Lung (tissue), 12 donors: Measurements from ENCODE around the gene BRD7. TPM values are rescaled to one million over a fixed set of nuclear protein-coding genes. Genes with fewer than 3 reads are reported as not detected.
A peak's percentile ranks its signal among the peaks of the same experiment; 100 is the strongest.
"Not testable (repeated sequence)": the region's sequence is repeated elsewhere in the genome, so short reads cannot be mapped to it uniquely, and the experiment has no call there.

ENCODE experiments used
- ATAC-seq: fragments of 200-7000 bp; cut with Tn5 transposase; one replicate; pipeline ENCODE4 v1.9.1; 2020; ENCODE audit warnings: moderate number of reproducible peaks; ENCODE audit not compliant: insufficient read depth, low FRiP score
- DNase-seq, 3 donors: peaks; one replicate each; pipeline ENCODE4 v3.0.0-alpha.2; 2013 to 2017
- H3K27ac ChIP-seq, 2 donors: one replicate each; pipeline ENCODE4 v1.5.1; 2013; ENCODE audit warnings: mild to moderate bottlenecking in 2 of 2, moderate library complexity in 2 of 2, control low read depth in 1 of 2, inconsistent platforms in 1 of 2, low read depth in 1 of 2, low read length in 1 of 2
- H3K27me3 ChIP-seq, 3 donors: one replicate each; pipeline ENCODE4 v1.5.1; 2013; ENCODE audit warnings: low read length in 2 of 3; ENCODE audit not compliant: control insufficient read depth in 3 of 3, insufficient read depth in 3 of 3
- H3K36me3 ChIP-seq, 4 donors: one replicate each; pipeline ENCODE4 v1.5.1; 2013; ENCODE audit warnings: low read length in 4 of 4, mild to moderate bottlenecking in 1 of 4, moderate library complexity in 1 of 4; ENCODE audit not compliant: control insufficient read depth in 4 of 4, insufficient read depth in 4 of 4
- H3K4me1 ChIP-seq, 5 donors: one replicate each; pipeline ENCODE4 v1.5.1; 2013; ENCODE audit warnings: low read length in 5 of 5, mild to moderate bottlenecking in 2 of 5, moderate library complexity in 1 of 5; ENCODE audit not compliant: control insufficient read depth in 5 of 5, insufficient read depth in 5 of 5
- H3K4me3 ChIP-seq: one replicate; pipeline ENCODE4 v1.5.1; 2013; ENCODE audit warnings: mild to moderate bottlenecking, control low read depth, moderate library complexity
- H3K9ac ChIP-seq, 2 donors: one replicate each; pipeline ENCODE4 v1.5.1; 2013; ENCODE audit warnings: low read length in 2 of 2, control low read depth in 1 of 2; ENCODE audit not compliant: insufficient read depth in 1 of 2
- H3K9me3 ChIP-seq, 4 donors: one replicate each; pipeline ENCODE4 v1.5.1; 2013; ENCODE audit warnings: low read length in 3 of 4, mild to moderate bottlenecking in 1 of 4, moderate library complexity in 1 of 4; ENCODE audit not compliant: control insufficient read depth in 4 of 4, insufficient read depth in 3 of 4
- WGBS, 2 donors: extraction: QIAGEN DNeasy Blood & Tissue Kit; methylation state at CpG; one replicate each; pipeline ENCODE4 v1.1.7; 2013; 5-methylcytosine and 5-hydroxymethylcytosine counted together
- polyA plus RNA-seq, 2 donors: library from polyadenylated mRNA; stranded (reverse); fragments of 200-250 nt; gene quantifications; one replicate each; pipeline ENCODE4 v1.2.1, GENCODE V29; 2013
- total RNA-seq, 2 donors: library from RNA; depleted of rRNA in 1 of 2; stranded (reverse); fragments of >200 nt in 1 of 2; gene quantifications; one replicate each; pipeline ENCODE4 v1.2.1, GENCODE V29; 2014 to 2021
- TF ChIP-seq, protein P1 (sequence below): IDR thresholded peaks from 2 replicates; pipeline ENCODE4 v1.5.1; 2012; ENCODE audit warnings: mild to moderate bottlenecking; ENCODE audit errors: control extremely low read depth, extremely low read depth
- donor health status: control.
- donor health status: control.
- donor health status: Bipolar disorder and iron deficiency.
- donor health status: healthy.
- donor health status: DM: yes; HTN: yes; CAD: no.

BRD7 gene
- total and polyA plus RNA-seq, 4 donors: 33.9 to 54.6 (median 53.5) TPM

DNA sequence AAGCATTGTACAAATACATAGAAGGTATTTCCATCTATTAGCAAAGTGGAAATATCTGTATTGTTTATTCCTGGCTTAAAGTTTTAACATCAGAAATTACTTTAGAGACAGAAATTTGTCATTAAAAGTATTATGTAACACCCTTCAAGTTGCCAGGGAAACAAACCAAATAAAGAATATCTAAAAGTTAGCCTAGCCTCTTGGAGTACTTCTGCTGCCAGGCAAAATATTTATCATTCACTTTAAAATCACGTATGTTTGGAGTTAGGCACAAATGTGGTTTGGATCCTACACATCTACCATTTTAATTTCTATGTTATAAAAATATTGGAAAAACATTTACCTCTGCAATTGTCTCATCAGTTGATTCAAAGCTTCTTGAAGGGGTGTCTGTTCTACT, 14.7 kb downstream of the BRD7 start:
- Histone ChIP-seq H3K4me1 (no peaks in the 10 kb centered on the region), H3K27ac (no peak overlapping the region), H3K4me3 (no peak overlapping the region), H3K27me3 (no peaks in the 10 kb centered on the region), H3K36me3 (peaks cover 5 to 23% (median 18%) of the 10 kb centered on the region in 4 donors), H3K9me3 (no peaks in the 10 kb centered on the region), H3K9ac (no peak overlapping the region)
- WGBS, 2 donors: 64 to 84% methylated on average over 1 of the region's 1 CpG
- peak in 1 of 3 donors; percentile 22 for DNase-seq
- TF ChIP-seq, protein P1, sequence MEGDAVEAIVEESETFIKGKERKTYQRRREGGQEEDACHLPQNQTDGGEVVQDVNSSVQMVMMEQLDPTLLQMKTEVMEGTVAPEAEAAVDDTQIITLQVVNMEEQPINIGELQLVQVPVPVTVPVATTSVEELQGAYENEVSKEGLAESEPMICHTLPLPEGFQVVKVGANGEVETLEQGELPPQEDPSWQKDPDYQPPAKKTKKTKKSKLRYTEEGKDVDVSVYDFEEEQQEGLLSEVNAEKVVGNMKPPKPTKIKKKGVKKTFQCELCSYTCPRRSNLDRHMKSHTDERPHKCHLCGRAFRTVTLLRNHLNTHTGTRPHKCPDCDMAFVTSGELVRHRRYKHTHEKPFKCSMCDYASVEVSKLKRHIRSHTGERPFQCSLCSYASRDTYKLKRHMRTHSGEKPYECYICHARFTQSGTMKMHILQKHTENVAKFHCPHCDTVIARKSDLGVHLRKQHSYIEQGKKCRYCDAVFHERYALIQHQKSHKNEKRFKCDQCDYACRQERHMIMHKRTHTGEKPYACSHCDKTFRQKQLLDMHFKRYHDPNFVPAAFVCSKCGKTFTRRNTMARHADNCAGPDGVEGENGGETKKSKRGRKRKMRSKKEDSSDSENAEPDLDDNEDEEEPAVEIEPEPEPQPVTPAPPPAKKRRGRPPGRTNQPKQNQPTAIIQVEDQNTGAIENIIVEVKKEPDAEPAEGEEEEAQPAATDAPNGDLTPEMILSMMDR: no peak
- no peak for ATAC-seq

DNA sequence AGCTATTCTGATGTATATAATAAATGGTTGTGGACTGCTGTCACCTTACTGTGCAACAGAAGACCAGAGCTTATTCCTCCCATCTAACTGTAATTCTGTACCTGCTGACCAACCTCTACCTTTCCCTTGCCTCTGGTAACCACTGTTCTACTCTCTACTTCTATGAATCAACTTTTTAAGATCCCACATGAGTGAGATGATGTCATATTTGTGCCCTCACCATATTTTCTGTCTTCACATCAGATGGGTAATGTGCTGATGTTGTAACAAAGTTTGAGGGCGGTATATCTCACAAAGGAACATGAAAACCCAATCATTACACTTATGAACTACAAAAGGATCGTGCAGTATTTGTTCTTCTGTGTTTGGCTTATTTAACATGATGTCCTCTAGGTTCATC, 16.8 kb downstream of the BRD7 start:
- Histone ChIP-seq H3K4me3 (no peak overlapping the region), H3K27ac (no peak overlapping the region), H3K4me1 (no peaks in the 10 kb centered on the region), H3K36me3 (peaks cover 3 to 18% (median 17%) of the 10 kb centered on the region in 4 donors), H3K9ac (no peak overlapping the region), H3K27me3 (no peaks in the 10 kb centered on the region), H3K9me3 (no peaks in the 10 kb centered on the region)
- no peak for ATAC-seq
- no peak for DNase-seq
- TF ChIP-seq, protein P1: no peak
- whole genome bisulfite sequencing, 2 donors: 92 to 98% methylated on average over 2 of the region's 2 CpGs

DNA sequence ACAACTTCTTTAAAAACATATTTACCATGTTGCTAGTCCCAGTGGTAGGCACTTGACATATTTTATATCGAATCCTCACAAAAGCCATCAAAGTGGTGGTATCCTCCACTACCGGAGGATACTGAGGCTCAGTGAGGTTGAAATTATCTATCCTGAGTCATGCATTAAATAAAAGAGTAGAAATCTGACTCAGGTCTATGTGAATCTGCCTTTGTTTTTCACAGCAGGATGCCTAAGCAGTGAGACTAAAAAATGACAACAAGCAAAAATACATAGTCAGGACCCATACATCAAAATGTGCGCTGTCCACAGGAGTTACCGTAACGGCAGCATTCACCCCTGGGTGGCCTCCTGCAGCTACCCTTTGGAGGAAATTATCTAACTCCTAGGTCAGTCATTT, 17.7 kb downstream of the BRD7 start:
- H3K27ac ChIP-seq: no peak overlapping the region
- TF ChIP-seq, protein P1: no peak
- no peak overlapping the region for H3K4me3 ChIP-seq
- H3K9me3 ChIP-seq: no peaks in the 10 kb centered on the region
- no peaks in the 10 kb centered on the region for H3K4me1 ChIP-seq
- 93 to 97% methylated on average over 5 of the region's 5 CpGs for WGBS, 2 donors
- H3K36me3 ChIP-seq: peaks cover 3 to 18% (median 16%) of the 10 kb centered on the region in 4 donors
- DNase-seq (no peak), ATAC-seq (no peak)
- H3K9ac ChIP-seq: no peak overlapping the region
- H3K27me3 ChIP-seq: no peaks in the 10 kb centered on the region

DNA sequence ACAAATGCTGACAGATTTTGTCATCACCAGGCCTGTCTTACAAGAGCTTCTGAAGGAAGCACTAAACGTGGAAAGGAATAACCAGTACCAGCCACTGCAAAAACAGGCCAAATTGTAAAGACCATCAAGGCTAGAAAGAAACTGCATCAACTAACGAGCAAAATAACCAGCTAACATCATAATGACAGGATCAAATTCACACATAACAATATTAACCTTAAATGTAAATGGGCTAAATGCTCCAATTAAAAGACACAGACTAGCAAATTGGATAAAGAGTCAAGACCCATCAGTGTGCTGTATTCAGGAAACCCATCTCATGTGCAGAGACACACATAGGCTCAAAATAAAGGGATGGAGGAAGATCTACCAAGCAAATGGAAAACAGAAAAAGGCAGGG, 23.6 kb downstream of the BRD7 start:
- 90 to 96% methylated on average over 2 of the region's 2 CpGs for WGBS, 2 donors

DNA sequence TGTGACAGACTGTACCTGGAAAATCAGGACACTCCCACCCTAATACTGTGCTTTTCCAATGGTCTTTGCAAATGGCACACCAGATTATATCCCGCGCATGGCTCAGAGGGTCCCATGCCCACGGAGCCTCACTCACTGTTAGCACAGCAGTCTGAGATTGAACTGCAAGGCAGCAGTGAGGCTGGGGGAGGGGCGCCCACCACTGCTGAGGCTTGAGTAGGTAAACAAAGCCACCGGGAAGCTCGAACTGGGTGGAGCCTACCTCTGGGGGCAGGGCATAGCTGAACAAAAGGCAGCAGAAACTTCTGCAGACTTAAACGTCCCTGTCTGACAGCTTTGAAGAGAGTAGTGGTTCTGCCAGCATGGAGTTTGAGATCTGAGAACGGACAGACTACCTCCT, 25.2 kb downstream of the BRD7 start:
- H3K27ac ChIP-seq, DNase-seq, H3K9ac ChIP-seq, ATAC-seq, H3K4me1 ChIP-seq, H3K9me3 ChIP-seq, H3K4me3 ChIP-seq, H3K27me3 ChIP-seq: not testable (repeated sequence)
- 73 to 88% methylated on average over 8 of the region's 8 CpGs for WGBS, 2 donors
- H3K36me3 ChIP-seq: peaks cover 12 to 28% (median 18%) of the 10 kb centered on the region in 4 donors

More for the DNA sequence above, 23.6 kb downstream of the BRD7 start:
- not testable (repeated sequence) for H3K4me1 ChIP-seq, ATAC-seq, H3K9me3 ChIP-seq, H3K4me3 ChIP-seq, H3K27ac ChIP-seq, DNase-seq, H3K27me3 ChIP-seq, H3K9ac ChIP-seq
- H3K36me3 ChIP-seq: peaks cover 7 to 24% (median 13%) of the 10 kb centered on the region in 4 donors
